HG02759 (cell line): ENCODE measurements around the gene YOD1.

ENCODE experiments used
- ATAC-seq: cut with Tn5 transposase; IDR thresholded peaks from one replicate; pipeline ENCODE4 v1.9.1; 2021; ENCODE audit warnings: mild to moderate bottlenecking, moderate library complexity; ENCODE audit not compliant: unreplicated experiment

YOD1 gene

GRCh38 chr1:207028884-207029650 is 21.9 kb downstream of the YOD1 start:
- ATAC-seq, result no peak

- no peak for ATAC-seq
These were observed 23.1 kb downstream of the YOD1 start for GRCh38 chr1:207027921-207028320.

- ATAC-seq, result no peak
These were observed 23.7 kb downstream of the YOD1 start for GRCh38 chr1:207027206-207027777.

- no peak for ATAC-seq
These were observed 24.9 kb downstream of the YOD1 start for GRCh38 chr1:207026104-207026534.

- no peak for ATAC-seq
These were observed 25.7 kb downstream of the YOD1 start for GRCh38 chr1:207025146-207025880.

GRCh38 chr1:207024202-207025145 is 26.5 kb downstream of the YOD1 start:
- ATAC-seq, result no peak

- ATAC-seq, result no peak
These were observed 27.9 kb downstream of the YOD1 start for GRCh38 chr1:207022996-207023679.

- ATAC-seq, result no peak
These were observed 29.0 kb downstream of the YOD1 start for GRCh38 chr1:207021876-207022596.

GRCh38 chr1:207021139-207021861 is 29.7 kb downstream of the YOD1 start:
- no peak for ATAC-seq

- ATAC-seq, result no peak
These were observed 30.3 kb downstream of the YOD1 start for GRCh38 chr1:207020709-207021107.

- no peak for ATAC-seq
These were observed 30.8 kb downstream of the YOD1 start for GRCh38 chr1:207020065-207020708.

- no peak for ATAC-seq
These were observed 31.3 kb downstream of the YOD1 start for GRCh38 chr1:207019661-207020060.

- ATAC-seq, result no peak
These were observed 31.8 kb downstream of the YOD1 start for GRCh38 chr1:207019161-207019560.

- ATAC-seq, result no peak
These were observed 32.3 kb downstream of the YOD1 start for GRCh38 chr1:207018707-207019106.

- ATAC-seq, result no peak
These were observed 33.1 kb downstream of the YOD1 start for GRCh38 chr1:207017615-207018559.

- ATAC-seq, result no peak
These were observed 35.2 kb downstream of the YOD1 start for GRCh38 chr1:207015791-207016190.

GRCh38 chr1:207014728-207015127 is 36.3 kb downstream of the YOD1 start:
- ATAC-seq, result no peak
